ENCODE results near the gene CDK5R2.

DNA sequence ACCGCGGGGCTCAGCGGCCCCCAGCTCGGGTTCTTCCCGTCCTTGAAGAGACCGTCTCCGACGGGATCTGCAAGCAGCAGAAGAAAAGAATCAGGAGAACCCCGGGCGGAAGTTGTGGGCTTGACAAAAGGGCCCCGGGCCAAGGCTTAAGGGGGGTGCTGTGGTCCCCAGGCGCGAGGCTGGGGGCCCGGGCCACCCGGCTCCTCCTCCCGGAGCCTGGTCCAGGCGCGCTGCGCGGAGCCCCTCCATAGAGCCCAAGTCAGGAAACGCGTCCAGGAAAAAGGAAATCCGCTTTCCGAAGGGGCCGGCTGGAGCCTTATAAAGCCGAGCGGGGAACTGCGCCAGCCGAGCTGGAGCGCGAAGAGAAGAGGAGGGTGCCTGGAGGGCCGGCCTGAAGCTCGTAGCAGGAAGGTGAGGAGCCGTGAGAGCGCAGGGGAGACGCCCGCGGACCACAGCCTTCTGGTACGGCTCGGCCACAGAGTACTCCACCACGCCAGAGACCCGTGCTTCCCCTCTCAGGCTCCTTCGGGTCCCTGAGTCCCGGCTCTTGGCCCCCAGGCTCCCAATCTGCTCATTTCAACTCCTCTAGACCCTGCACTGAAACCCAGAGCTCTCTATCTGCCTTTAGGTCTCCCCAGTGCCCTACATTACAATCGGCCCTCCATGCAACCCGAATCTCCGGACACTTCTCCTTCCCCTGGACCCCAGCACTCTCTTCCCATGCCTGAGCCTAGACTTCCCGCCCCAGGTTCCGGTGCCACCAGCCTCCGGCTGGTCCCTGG, 25.0 kb downstream of the CDK5R2 start:
- no peak for TF ChIP-seq POLR2AphosphoS5 (IDR thresholded peaks at IDR 0.05; ENCODE audit: low read depth)
- TF ChIP-seq, protein P1, sequence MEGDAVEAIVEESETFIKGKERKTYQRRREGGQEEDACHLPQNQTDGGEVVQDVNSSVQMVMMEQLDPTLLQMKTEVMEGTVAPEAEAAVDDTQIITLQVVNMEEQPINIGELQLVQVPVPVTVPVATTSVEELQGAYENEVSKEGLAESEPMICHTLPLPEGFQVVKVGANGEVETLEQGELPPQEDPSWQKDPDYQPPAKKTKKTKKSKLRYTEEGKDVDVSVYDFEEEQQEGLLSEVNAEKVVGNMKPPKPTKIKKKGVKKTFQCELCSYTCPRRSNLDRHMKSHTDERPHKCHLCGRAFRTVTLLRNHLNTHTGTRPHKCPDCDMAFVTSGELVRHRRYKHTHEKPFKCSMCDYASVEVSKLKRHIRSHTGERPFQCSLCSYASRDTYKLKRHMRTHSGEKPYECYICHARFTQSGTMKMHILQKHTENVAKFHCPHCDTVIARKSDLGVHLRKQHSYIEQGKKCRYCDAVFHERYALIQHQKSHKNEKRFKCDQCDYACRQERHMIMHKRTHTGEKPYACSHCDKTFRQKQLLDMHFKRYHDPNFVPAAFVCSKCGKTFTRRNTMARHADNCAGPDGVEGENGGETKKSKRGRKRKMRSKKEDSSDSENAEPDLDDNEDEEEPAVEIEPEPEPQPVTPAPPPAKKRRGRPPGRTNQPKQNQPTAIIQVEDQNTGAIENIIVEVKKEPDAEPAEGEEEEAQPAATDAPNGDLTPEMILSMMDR (IDR thresholded peaks at IDR 0.05; ENCODE audit: insufficient read depth, low read length), result no peak
- TF ChIP-seq, protein P2, sequence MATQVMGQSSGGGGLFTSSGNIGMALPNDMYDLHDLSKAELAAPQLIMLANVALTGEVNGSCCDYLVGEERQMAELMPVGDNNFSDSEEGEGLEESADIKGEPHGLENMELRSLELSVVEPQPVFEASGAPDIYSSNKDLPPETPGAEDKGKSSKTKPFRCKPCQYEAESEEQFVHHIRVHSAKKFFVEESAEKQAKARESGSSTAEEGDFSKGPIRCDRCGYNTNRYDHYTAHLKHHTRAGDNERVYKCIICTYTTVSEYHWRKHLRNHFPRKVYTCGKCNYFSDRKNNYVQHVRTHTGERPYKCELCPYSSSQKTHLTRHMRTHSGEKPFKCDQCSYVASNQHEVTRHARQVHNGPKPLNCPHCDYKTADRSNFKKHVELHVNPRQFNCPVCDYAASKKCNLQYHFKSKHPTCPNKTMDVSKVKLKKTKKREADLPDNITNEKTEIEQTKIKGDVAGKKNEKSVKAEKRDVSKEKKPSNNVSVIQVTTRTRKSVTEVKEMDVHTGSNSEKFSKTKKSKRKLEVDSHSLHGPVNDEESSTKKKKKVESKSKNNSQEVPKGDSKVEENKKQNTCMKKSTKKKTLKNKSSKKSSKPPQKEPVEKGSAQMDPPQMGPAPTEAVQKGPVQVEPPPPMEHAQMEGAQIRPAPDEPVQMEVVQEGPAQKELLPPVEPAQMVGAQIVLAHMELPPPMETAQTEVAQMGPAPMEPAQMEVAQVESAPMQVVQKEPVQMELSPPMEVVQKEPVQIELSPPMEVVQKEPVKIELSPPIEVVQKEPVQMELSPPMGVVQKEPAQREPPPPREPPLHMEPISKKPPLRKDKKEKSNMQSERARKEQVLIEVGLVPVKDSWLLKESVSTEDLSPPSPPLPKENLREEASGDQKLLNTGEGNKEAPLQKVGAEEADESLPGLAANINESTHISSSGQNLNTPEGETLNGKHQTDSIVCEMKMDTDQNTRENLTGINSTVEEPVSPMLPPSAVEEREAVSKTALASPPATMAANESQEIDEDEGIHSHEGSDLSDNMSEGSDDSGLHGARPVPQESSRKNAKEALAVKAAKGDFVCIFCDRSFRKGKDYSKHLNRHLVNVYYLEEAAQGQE (IDR thresholded peaks at IDR 0.05; ENCODE audit: insufficient replicate concordance, low read depth), result no peak
- no peak for TF ChIP-seq GABPA (IDR thresholded peaks at IDR 0.05; ENCODE audit: low read depth)
- TF ChIP-seq SPI1 (IDR thresholded peaks at IDR 0.05; ENCODE audit: borderline replicate concordance, low read depth), result no peak
